HG03571 (cell line): ENCODE data around the gene PTCHD1.

Source experiments
- ATAC-seq: cut with Tn5 transposase; IDR thresholded peaks from one replicate; pipeline ENCODE4 v1.9.1; 2021; ENCODE audit not compliant: unreplicated experiment

PTCHD1 gene

DNA sequence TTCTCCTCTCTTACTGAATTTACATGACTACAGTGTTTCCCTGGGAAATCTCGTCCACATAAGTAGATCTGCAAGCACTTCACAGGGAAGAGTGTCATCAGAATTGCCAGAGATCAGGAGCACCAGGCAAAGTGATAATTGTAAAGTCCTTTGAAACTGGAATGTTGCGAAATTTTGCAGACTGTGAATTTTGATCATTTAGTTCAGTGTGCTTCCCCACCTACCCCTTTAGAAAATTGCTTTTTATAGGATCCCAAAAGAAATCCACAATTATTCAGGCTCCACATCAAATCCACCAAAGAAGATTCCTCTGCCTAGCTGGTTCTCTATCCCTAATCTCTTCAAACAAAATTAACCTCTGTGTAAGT lies 10.2 kb downstream of the PTCHD1 start:
- ATAC-seq: no peak

DNA sequence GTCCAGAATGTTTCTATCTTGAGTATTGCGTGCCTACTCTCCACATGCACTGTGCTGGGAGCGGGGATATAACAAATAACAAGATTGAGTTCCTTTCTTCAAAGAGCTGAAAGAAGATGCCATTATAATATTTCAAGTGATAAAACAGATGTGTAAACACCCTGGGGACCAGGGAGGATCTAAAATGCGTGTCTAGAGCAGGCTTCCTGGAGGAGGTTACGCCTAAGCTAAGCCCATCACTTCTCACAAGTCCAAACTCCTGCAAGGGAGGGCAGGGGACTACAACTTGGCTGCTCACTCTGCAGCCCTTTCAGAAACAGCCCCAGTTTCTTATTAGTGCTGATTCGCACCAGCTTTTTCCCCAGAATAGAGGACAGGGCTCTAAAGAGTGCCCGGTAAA lies 21.5 kb downstream of the PTCHD1 start:
- no peak for ATAC-seq

GRCh38 chrX:23364416-23364815 lies 29.8 kb downstream of the PTCHD1 start:
- no peak for ATAC-seq

DNA sequence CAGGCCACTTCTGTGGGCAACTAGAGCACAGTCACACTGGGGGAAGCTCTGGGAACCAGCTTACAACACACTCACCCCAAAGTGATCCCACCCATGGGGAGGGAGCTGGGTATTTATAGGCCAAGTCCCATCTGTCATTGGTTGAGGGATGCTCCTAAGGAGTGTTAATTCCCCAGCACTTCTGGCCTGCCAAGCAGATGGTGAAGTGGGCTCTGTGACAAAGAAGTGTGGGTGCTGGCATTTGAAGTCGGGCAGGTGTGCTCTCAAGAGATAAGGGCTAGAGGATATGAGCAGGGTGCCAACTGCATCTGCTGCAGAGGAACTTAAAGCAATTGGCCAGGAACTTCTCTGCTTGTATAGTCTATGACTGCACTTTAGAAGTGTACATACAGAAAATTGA lies 30.9 kb downstream of the PTCHD1 start:
- ATAC-seq: no peak

DNA sequence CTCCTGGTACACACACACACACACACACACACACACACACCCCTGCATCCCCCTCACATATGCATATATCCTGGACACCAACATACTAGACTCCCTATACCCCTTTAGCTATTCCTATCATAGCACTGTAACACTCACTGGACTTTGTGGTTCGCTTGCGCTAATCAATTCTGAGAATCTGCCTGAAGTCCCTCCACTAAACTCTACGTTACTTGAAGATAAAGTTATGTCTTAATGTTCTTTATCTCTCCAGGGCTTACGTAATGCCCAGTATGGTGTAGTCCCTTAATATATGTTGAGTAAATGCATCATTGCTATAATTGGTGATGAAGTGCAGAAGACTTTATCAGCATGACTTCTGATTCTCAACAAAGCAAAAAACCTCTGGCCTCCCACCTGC lies 32.3 kb downstream of the PTCHD1 start:
- no peak for ATAC-seq

GRCh38 chrX:23369027-23369426 lies 34.4 kb downstream of the PTCHD1 start:
- no peak for ATAC-seq

DNA sequence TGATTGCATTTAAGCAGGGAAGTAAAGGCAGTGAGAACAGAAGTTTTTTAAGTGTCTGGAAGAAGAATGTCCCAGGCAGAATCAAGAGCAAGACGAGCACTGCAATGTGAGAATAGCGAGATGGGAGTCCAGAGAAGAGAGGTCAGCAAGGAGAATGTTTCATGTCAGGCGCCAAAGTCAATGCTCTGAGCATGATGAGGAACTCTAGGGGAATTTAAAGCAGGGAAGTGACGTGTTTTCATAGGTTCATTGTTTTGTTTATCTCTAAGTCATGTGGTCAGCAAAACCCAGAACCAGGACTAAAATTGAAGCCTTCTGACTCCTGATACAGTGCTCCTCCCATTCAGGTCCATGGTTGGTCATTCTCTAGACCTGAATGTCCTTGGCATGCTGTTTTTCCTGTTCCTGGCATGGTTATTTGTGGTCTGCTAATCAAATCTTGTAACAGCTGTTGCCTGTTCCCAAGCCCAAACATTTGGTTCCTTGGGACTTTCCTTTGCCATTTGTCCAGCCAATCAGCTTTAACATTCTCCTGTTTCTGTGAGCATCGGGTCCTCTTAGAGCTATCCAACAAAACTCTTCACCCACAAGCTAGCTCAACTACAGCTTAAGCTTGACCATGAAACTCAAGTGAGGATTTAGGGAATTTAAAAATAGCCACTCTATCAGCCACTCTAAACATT lies 37.7 kb downstream of the PTCHD1 start:
- ATAC-seq: no peak

DNA sequence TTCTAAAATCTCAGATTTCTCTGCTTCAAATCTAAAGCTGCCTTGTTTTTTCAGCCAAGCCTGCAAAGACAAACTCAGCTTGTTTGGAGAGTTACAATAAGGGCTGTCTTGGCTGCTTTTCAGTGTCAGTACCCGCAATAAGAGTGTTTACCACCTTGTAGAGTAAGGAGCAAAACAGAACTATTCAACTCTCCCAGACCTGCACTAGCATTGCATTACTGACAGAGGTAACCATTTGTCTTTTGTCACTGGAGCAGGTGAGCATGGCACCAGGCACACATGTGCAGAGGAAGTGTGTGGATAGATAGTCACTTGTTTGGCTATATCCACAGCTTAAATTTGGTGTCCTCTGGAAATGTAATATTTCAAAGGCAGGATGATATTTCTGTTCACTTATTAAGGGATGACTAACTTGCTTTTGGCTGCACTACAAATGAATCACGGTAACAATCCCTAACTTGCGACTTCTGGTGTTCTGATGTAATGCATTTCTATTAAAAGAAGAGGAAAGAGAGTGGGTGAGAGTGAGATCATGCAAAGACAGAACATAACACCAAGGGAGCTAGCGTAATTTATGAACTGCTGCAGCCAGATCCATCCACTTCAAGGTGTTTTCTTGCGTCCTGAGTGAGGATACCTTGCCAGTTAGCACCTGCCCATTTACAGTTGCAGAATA lies 38.6 kb downstream of the PTCHD1 start:
- no peak for ATAC-seq

- ATAC-seq: no peak
Measured at GRCh38 chrX:23374291-23374690, 39.6 kb downstream of the PTCHD1 start.

- ATAC-seq: no peak
Measured at GRCh38 chrX:23376581-23376980, 41.9 kb downstream of the PTCHD1 start.

GRCh38 chrX:23380581-23380980 lies 45.9 kb downstream of the PTCHD1 start:
- no peak for ATAC-seq

DNA sequence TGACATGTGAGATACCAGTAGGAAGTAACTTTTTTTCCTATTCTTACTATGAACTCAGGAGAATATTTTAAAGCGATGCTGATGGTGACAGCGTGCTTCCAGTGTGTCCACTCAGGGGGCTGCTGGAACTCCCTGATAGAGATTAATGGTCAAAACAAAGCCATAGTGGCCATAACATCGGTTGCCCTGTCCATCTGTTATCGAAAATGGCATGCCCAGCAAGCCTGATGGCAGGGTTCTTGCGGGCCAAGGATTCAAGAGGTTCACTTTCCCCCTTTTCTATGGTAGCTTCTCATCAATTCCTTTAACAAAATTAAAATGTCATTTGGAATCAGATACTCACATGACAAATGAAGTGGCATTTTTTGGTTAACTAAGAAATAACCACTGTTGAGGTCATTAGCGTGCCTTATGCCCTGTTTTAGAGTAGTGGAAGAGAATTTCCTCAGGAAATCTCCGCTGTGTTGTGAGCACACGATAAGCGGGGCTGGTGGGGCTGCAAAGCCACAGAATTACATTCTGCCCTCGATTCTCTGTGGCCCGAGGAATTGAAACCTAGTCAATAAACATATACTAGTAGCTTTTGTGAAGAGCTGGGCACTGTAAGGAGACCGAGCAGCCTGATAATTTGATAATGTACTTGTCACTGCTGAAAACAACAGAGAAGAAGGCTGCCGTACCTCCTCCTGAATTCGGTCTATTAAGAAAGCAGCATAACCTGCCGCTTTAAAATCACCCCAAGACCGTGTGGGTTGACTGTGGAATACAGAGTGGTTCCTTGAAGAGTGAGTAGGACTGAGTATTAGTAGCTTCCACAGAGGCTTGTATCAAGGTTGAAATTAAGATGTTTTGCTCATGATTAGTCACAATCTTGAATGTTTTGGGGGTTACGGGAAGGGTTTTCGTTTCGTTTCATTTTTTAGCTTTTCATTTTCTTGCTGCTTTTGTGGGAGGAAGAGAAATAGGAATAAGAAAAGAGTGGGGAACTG lies 46.7 kb downstream of the PTCHD1 start:
- ATAC-seq: no peak

GRCh38 chrX:23382572-23382971 lies 47.9 kb downstream of the PTCHD1 start:
- ATAC-seq: no peak

DNA sequence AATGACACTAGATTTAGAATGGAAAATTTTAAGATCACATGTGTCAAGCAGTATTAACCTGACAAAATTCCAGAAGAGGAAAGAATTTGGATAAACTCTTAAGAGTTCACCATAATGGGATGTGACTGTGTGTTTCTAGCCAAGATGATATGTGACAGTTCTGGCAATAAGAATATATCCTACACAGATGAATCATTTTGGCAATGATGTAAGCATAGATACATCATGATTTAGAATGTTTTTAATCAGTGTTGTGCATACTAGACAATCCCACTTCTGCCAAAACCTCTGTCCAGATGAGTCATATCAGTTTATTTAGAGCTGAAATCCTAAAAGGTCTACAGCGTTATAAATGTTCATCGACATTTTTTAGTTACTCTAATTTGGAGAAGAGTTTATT lies 48.8 kb downstream of the PTCHD1 start:
- no peak for ATAC-seq

- ATAC-seq: no peak
Measured at GRCh38 chrX:23385242-23385641, 50.6 kb downstream of the PTCHD1 start.

GRCh38 chrX:23386260-23386659 lies 51.6 kb downstream of the PTCHD1 start:
- ATAC-seq: no peak

GRCh38 chrX:23386726-23387125 lies 52.1 kb downstream of the PTCHD1 start:
- no peak for ATAC-seq

GRCh38 chrX:23387550-23388184 lies 53.0 kb downstream of the PTCHD1 start:
- no peak for ATAC-seq

DNA sequence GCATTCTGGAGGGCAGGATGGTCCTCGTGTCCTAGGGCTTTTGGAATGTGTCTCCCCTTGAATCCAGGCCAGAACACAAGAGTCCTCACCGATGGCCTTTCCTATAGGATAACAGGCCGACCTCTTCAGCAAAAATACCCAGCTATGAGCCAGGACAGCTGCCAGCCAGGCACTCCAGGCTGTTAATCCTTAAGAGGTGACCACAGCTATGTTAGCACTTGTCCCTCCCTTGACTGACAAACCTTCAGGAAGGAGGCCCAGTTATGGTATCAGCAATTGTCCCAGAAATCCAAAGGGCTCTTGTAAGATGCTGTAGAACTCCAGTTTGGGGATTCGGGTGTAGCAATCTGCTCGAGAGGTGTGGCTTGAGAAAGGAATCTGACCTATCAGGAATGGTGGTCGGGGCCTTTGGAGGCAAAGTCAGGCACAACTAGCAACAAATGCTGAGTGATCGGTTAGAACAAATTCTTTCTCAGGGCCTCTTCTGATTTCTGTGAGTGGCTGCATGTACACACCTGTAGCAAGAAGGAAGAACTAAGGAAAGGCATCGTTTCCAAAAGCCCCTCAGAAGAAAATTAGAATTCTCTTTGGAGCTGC lies 54.6 kb downstream of the PTCHD1 start:
- ATAC-seq: no peak

GRCh38 chrX:23390979-23391378 lies 56.3 kb downstream of the PTCHD1 start:
- no peak for ATAC-seq

GRCh38 chrX:23392195-23392594 lies 57.5 kb downstream of the PTCHD1 start:
- no peak for ATAC-seq
